Transverse colon (tissue), 4 donors: ENCODE results near the gene ROS1. TPM values are rescaled to one million over a fixed set of nuclear protein-coding genes. Genes with fewer than 3 reads are reported as not detected.
A peak's percentile ranks its signal among the peaks of the same experiment; 100 is the strongest.

ENCODE experiments used
- DNase-seq: peaks from one replicate; pipeline ENCODE4 v3.0.0-alpha.2; 2019
- H3K27ac ChIP-seq, 4 donors: fragments of 200-600 bp; sonication (generic); 2 replicates each; pipeline ENCODE4 v1.5.1; 2016 to 2018; ENCODE audit warnings: inconsistent platforms in 4 of 4
- H3K27me3 ChIP-seq: fragments of 200-600 bp; sonication (generic); 2 replicates; pipeline ENCODE4 v1.5.1; 2017; ENCODE audit warnings: inconsistent platforms
- H3K36me3 ChIP-seq, 4 donors: fragments of 200-600 bp; sonication (generic); 2 replicates each; pipeline ENCODE4 v1.5.1; 2017 to 2019; ENCODE audit warnings: inconsistent platforms in 4 of 4
- H3K4me1 ChIP-seq, 4 donors: fragments of 200-600 bp; sonication (generic); 2 replicates each; pipeline ENCODE4 v1.5.1; 2017 to 2020; ENCODE audit warnings: inconsistent platforms in 4 of 4
- H3K4me3 ChIP-seq, 4 donors: fragments of 200-600 bp; sonication (generic); 1 replicate in 1 of 4; 2 replicates in 3 of 4; pipeline versions ENCODE4 v1.5.1 to v1.6.1; 2017 to 2019; ENCODE audit warnings: inconsistent platforms in 4 of 4
- H3K9me3 ChIP-seq, 2 donors: fragments of 200-600 bp; sonication (generic); 2 replicates each; pipeline ENCODE4 v1.5.1; 2017 to 2019; ENCODE audit warnings: inconsistent platforms in 2 of 2
- CTCF ChIP-seq, 5 experiments: fragments of 200-600 bp in 3 of 5; fragments of 450-650 bp in 2 of 5; sonication (generic) in 3 of 5; IDR thresholded peaks; 1 replicate in 2 of 5; 2 replicates in 3 of 5; pipeline ENCODE4 v1.5.1; 2016 to 2017; ENCODE audit warnings: antibody characterized with exemption in 5 of 5, inconsistent platforms in 3 of 5, mild to moderate bottlenecking in 2 of 5, moderate library complexity in 1 of 5
- EP300 ChIP-seq: sonication (generic); formaldehyde crosslinking; IDR thresholded peaks from one replicate; pipeline ENCODE4 v1.6.1; 2017; ENCODE audit warnings: antibody characterized with exemption, low read depth
- POLR2A ChIP-seq: fragments of 450-650 bp; IDR thresholded peaks from one replicate; pipeline ENCODE4 v1.6.1; 2016; ENCODE audit warnings: antibody characterized with exemption, mild to moderate bottlenecking, moderate library complexity
- POLR2AphosphoS5 ChIP-seq, 3 donors: sonication (generic); formaldehyde crosslinking; IDR thresholded peaks; one replicate each; pipeline ENCODE4 v1.6.1; 2016; ENCODE audit warnings: antibody characterized with exemption in 3 of 3
- WGBS, 2 donors: methylation state at CpG; one replicate each; pipeline ENCODE4 v1.1.5; 2018; ENCODE audit warnings: low coverage in 1 of 2; 5-methylcytosine and 5-hydroxymethylcytosine counted together
- in situ Hi-C, 4 donors: fragments of 200-750 bp; cut with MboI; loops; one replicate each; pipeline versions ENCODE4 v1.15.0 to v1.15.1; 2017; ENCODE audit warnings: low sequenced_read_pairs in 3 of 4, low pct_ligation_motif_present in 1 of 4, low pct_unique_long_range_greater_than_20kb in 1 of 4
- intact Hi-C: fragments of 100-400 bp; cut with DNase I; formaldehyde crosslinking; loops from one replicate; pipeline ENCODE4 v1.15.1; 2023; ENCODE audit warnings: low total_unique reads
- total RNA-seq, 4 donors: library from RNA; depleted of rRNA; stranded (reverse); fragments of >200 nt; gene quantifications; one replicate each; pipeline ENCODE4 v1.1.0, GENCODE V29; 2016

Gene ROS1
- total RNA-seq, 4 donors from 2014 or later: 0.80 to 4.1 (median 2.5) TPM; not detected in 1

GRCh38 chr6:117268924-117269323 is 156.8 kb downstream of the ROS1 start:
- TF ChIP-seq POLR2A (no peak), EP300 (no peak), CTCF (IDR thresholded peaks at IDR 0.05) (no peak), POLR2AphosphoS5 (IDR thresholded peaks at IDR 0.05) (no peak)
- peaks cover 100% of the 10 kb centered on the region for H3K27me3 ChIP-seq
- WGBS, 2 donors: 0 to 20% methylated on average over 1 of the region's 1 CpG
- peaks cover 12 to 38% (median 29%) of the 10 kb centered on the region in 4 donors for H3K4me1 ChIP-seq
- in situ Hi-C loops: no loop called here
- no peak overlapping the region for H3K27ac ChIP-seq
- H3K4me3 ChIP-seq: no peak overlapping the region
- DNase-seq: no peak
- H3K36me3 ChIP-seq: no peaks in the 10 kb centered on the region
- H3K9me3 ChIP-seq: no peaks in the 10 kb centered on the region
- intact Hi-C loops: no loop called here

DNA sequence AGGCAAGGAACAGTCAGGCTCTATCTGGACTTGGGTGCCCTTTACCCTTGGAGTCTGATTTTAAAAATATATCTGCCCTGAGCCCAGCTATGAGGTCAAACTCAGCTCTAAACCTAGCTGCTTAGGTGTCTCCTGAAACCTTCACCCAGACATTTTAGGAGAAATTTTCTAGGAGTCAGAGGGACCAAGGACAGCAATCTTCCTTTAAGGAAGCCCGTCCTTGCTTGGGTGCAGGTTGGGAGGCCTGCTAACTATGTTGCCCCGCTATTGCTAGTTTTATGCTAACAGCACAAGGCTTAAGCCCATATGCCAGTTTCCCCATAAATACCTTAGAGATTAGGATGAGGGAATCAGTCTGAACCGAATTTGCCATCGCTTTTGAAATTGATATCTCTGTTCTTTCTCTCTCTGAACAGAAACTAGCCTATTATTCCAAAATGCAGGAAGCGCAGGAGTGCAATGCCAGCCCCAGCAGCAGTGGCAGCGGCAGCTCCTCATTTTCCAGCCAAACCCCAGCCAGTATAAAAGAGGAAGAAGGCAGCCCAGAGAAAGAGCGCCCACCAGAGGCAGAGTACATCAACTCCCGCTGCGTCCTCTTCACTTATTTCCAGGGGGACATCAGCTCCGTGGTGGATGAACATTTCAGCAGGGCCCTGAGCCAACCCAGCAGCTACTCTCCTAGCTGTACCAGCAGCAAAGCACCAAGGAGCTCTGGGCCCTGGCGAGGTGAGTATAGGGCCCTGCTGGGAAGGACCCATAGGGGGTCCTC is 157.8 kb downstream of the ROS1 start:
- Histone ChIP-seq H3K4me1 (peaks cover 12 to 38% (median 29%) of the 10 kb centered on the region in 4 donors), H3K4me3 (no peak overlapping the region), H3K36me3 (no peaks in the 10 kb centered on the region), H3K27me3 (peaks cover 100% of the 10 kb centered on the region), H3K9me3 (no peaks in the 10 kb centered on the region), H3K27ac (no peak overlapping the region)
- DNase-seq: no peak
- intact Hi-C loops: no loop called here
- 17 to 25% methylated on average over 4 to 11 of the region's 11 CpGs for WGBS, 2 donors
- in situ Hi-C loops: no loop called here
- TF ChIP-seq EP300: no peak
- TF ChIP-seq POLR2AphosphoS5 (IDR thresholded peaks at IDR 0.05): no peak
- no peak for TF ChIP-seq CTCF (IDR thresholded peaks at IDR 0.05)
- TF ChIP-seq POLR2A: no peak

DNA sequence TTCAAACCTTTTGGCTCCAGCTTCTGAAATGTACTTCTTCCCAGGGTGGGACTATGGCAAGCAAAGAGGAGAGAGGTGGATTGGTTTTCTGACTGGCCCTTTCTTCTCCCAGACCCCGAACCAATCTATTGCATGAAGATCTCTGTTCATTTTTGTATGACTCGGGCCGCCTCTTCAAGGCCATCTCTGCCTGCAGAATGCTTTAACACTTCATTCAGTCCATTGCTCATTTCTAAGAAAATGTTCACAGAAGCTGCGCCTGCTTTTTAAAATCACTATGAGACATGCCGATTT is 158.7 kb downstream of the ROS1 start:
- no peak overlapping the region for H3K4me3 ChIP-seq
- 25 to 37% methylated on average over 5 of the region's 5 CpGs for WGBS, 2 donors
- no peak overlapping the region for H3K27ac ChIP-seq
- H3K4me1 ChIP-seq: peaks cover 12 to 38% (median 29%) of the 10 kb centered on the region in 4 donors
- H3K27me3 ChIP-seq: peaks cover 100% of the 10 kb centered on the region
- no peaks in the 10 kb centered on the region for H3K9me3 ChIP-seq
- in situ Hi-C loops: no loop called here
- no peak for DNase-seq
- TF ChIP-seq EP300: no peak
- no peak for TF ChIP-seq CTCF (IDR thresholded peaks at IDR 0.05)
- no peak for TF ChIP-seq POLR2AphosphoS5 (IDR thresholded peaks at IDR 0.05)
- TF ChIP-seq POLR2A: no peak
- H3K36me3 ChIP-seq: no peaks in the 10 kb centered on the region
- intact Hi-C loops: no loop called here

- no peak for TF ChIP-seq POLR2A
- no peak for DNase-seq
- in situ Hi-C loops (no loop called here), intact Hi-C loops (no loop called here)
- Histone ChIP-seq H3K27ac (no peak overlapping the region), H3K9me3 (no peaks in the 10 kb centered on the region), H3K36me3 (no peaks in the 10 kb centered on the region), H3K4me1 (peaks cover 12 to 38% (median 29%) of the 10 kb centered on the region in 4 donors), H3K4me3 (peak overlapping the region in 1 of 4 donors; percentile 47), H3K27me3 (peaks cover 100% of the 10 kb centered on the region)
- 14 to 22% methylated on average over 4 to 16 of the region's 16 CpGs for WGBS, 2 donors
Observed at GRCh38 chr6:117266257-117267053, 159.3 kb downstream of the ROS1 start.
